Vagina (tissue), 2 donors: ENCODE data around the gene CHAF1B. TPM values are rescaled to one million over a fixed set of nuclear protein-coding genes. Genes with fewer than 3 reads are reported as not detected.
A peak's percentile ranks its signal among the peaks of the same experiment; 100 is the strongest.
"Not testable (repeated sequence)": the region's sequence is repeated elsewhere in the genome, so short reads cannot be mapped to it uniquely, and the experiment has no call there.

Experiments used
- DNase-seq, 2 donors: peaks; one replicate each; pipeline ENCODE4 v3.0.0-alpha.2; 2017; ENCODE audit errors: extremely low spot score in 2 of 2
- H3K27ac ChIP-seq: fragments of 200-600 bp; sonication (generic); one replicate; pipeline ENCODE4 v1.5.1; 2019
- H3K27me3 ChIP-seq: fragments of 200-600 bp; sonication (generic); one replicate; pipeline ENCODE4 v1.5.1; 2019
- H3K36me3 ChIP-seq, 2 donors: fragments of 200-600 bp; sonication (generic); one replicate each; pipeline ENCODE4 v1.5.1; 2017 to 2019
- H3K4me1 ChIP-seq: fragments of 200-600 bp; sonication (generic); one replicate; pipeline ENCODE4 v1.5.1; 2019
- H3K4me3 ChIP-seq, 2 donors: fragments of 200-600 bp; sonication (generic); 1 replicate in 1 of 2; 2 replicates in 1 of 2; pipeline ENCODE4 v1.5.1; 2016 to 2019
- H3K9me3 ChIP-seq: fragments of 200-600 bp; sonication (generic); one replicate; pipeline ENCODE4 v1.5.1; 2019
- POLR2A ChIP-seq, 2 donors: fragments of 450-650 bp; IDR thresholded peaks; one replicate each; pipeline ENCODE4 v1.6.1; 2017; ENCODE audit warnings: antibody characterized with exemption in 2 of 2, mild to moderate bottlenecking in 2 of 2, moderate library complexity in 2 of 2
- POLR2AphosphoS5 ChIP-seq, 2 donors: sonication (generic); formaldehyde crosslinking; IDR thresholded peaks; one replicate each; pipeline ENCODE4 v1.9.0; 2017; ENCODE audit warnings: antibody characterized with exemption in 2 of 2, mild to moderate bottlenecking in 2 of 2, low read depth in 1 of 2; ENCODE audit not compliant: insufficient read depth in 1 of 2
- intact Hi-C: fragments of 100-400 bp; cut with DNase I; formaldehyde crosslinking; loops from one replicate; pipeline ENCODE4 v1.15.1; 2023
- total RNA-seq: library from RNA; depleted of rRNA; stranded (reverse); fragments of >200 nt; gene quantifications from one replicate; pipeline ENCODE4 v1.2.3, GENCODE V29; 2016
- TF ChIP-seq, protein P1 (sequence below), 3 experiments: fragments of 450-650 bp in 2 of 3; fragments of 200-600 bp in 1 of 3; sonication (generic) in 1 of 3; IDR thresholded peaks; one replicate each; pipeline ENCODE4 v1.5.1; 2017 to 2019; ENCODE audit warnings: antibody characterized with exemption in 3 of 3, mild to moderate bottlenecking in 2 of 3, moderate library complexity in 2 of 3

The CHAF1B gene
- total RNA-seq = 1.7 TPM

DNA sequence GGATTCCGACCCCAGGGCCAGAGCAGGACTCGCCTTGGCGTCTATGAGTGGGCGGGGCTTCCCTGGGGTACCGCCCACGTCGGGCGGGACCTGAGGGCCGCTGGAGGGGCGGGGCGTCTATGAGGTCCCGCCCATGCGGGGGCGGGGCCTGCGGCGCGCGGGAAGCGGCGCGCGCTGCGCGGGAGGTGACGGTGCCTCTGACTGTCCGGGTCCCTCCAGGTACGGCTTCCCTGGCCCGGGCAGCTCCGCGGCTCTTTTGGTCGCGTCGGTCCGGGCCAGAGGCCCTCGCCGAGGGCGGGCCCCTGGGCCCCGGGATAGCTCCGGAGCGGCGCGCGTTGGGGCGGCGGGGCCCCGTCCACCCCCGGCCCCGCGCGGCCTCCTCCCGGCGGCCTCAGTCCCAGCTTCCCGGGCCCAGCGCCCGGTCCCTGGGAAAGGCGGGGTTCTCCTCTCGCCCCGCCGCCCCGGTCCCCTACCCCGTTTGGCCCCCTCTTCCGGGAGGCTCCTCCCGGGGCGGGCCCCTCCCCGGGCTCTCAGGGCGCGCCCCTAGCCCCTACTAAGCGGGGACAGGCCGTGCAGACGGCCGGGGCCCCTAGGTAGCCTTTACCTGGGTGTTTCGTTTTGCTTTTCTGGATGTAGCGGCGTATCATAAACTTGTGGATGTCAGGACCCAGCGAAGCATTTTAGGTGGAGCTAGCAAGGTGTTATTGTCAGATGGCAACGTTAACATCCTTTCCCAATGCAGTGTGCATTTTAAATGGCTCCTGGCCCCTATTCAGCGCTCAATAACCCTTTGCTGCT lies at the start of gene CHAF1B:
Gene CHAF1B, plus strand, starts transcription at position 160 of the 798 bp plus-strand sequence. CDS start 745 bp downstream, outside the sequence.
- no peaks in the 10 kb centered on the region for H3K9me3 ChIP-seq
- H3K27ac ChIP-seq = peak within 1 kb of the TSS; percentile 80
- intact Hi-C loops = no loop called here
- DNase-seq = no peak
- peak within 1 kb of the TSS; percentile 61 to 79 for H3K4me3 ChIP-seq
- no peaks in the 10 kb centered on the region for H3K4me1 ChIP-seq
- TF ChIP-seq POLR2AphosphoS5 (IDR thresholded peaks at IDR 0.05; ENCODE audit: insufficient read depth in 1 of 2, low read depth in 1 of 2) (no peak), POLR2A (IDR thresholded peaks at IDR 0.05) (peak in 1 of 2 donors; percentile 34)
- H3K36me3 ChIP-seq = no peaks in the 10 kb centered on the region
- H3K27me3 ChIP-seq = no peaks in the 10 kb centered on the region

DNA sequence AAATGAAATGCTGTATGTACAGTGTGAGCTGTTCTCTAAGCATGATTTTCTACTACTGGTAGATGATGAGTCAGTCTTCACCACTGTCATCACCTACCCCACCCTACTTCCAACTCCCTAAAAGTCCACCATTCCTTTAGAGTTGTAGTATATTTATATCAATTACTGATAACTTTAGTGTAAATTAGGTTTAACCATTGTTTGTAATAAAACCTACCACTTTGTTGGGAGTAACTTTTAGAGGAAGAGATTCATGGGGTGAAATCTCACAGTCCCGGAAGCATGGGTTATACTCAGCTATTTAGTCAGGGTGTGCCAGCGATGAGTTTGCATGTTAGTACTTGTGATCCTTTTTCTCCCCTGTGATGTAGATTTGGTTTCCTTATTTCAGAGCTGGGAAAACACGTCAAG lies 48.1 kb upstream of the CHAF1B start:
- peaks cover 0 to 66% of the 10 kb centered on the region in 2 donors for H3K36me3 ChIP-seq
- H3K9me3 ChIP-seq = no peaks in the 10 kb centered on the region
- H3K4me1 ChIP-seq = peaks cover 30% of the 10 kb centered on the region
- peak overlapping the region; percentile 43 for H3K27ac ChIP-seq
- intact Hi-C loops = no loop called here
- no peak for DNase-seq
- TF ChIP-seq, protein P1, sequence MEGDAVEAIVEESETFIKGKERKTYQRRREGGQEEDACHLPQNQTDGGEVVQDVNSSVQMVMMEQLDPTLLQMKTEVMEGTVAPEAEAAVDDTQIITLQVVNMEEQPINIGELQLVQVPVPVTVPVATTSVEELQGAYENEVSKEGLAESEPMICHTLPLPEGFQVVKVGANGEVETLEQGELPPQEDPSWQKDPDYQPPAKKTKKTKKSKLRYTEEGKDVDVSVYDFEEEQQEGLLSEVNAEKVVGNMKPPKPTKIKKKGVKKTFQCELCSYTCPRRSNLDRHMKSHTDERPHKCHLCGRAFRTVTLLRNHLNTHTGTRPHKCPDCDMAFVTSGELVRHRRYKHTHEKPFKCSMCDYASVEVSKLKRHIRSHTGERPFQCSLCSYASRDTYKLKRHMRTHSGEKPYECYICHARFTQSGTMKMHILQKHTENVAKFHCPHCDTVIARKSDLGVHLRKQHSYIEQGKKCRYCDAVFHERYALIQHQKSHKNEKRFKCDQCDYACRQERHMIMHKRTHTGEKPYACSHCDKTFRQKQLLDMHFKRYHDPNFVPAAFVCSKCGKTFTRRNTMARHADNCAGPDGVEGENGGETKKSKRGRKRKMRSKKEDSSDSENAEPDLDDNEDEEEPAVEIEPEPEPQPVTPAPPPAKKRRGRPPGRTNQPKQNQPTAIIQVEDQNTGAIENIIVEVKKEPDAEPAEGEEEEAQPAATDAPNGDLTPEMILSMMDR (IDR thresholded peaks at IDR 0.05) = no peak
- no peak for TF ChIP-seq POLR2A (IDR thresholded peaks at IDR 0.05)
- TF ChIP-seq POLR2AphosphoS5 (IDR thresholded peaks at IDR 0.05; ENCODE audit: insufficient read depth in 1 of 2, low read depth in 1 of 2) = peak in 1 of 2 donors; percentile 86
- no peak overlapping the region for H3K4me3 ChIP-seq
- no peaks in the 10 kb centered on the region for H3K27me3 ChIP-seq

DNA sequence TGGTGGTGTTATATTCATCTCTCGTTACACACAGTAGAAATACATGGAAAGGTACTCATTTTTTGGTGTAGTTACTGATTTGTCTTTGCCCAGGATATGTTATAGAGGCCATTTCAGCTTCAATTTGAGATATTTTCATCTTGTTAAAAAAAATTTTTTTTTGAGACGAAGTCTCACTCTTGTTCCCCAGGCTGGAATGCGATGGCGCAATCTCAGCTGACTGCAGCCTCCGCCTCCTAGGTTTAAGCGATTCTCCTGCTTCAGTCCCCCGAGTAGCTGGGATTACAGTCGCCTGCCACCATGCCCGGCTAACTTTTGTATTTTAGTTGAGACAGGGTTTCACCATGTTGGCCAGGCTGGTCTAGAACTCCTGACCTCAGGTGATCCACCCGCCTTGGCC lies 46.2 kb upstream of the CHAF1B start:
- no peaks in the 10 kb centered on the region for H3K27me3 ChIP-seq
- no peak overlapping the region for H3K27ac ChIP-seq
- peaks cover 12% of the 10 kb centered on the region for H3K4me1 ChIP-seq
- intact Hi-C loops = no loop called here
- peaks cover 0 to 83% of the 10 kb centered on the region in 2 donors for H3K36me3 ChIP-seq
- H3K4me3 ChIP-seq = no peak overlapping the region
- H3K9me3 ChIP-seq = no peaks in the 10 kb centered on the region
- DNase-seq = no peak
- TF ChIP-seq POLR2AphosphoS5 (IDR thresholded peaks at IDR 0.05; ENCODE audit: insufficient read depth in 1 of 2, low read depth in 1 of 2) = no peak
- TF ChIP-seq, protein P1 (IDR thresholded peaks at IDR 0.05) = no peak
- no peak for TF ChIP-seq POLR2A (IDR thresholded peaks at IDR 0.05)

DNA sequence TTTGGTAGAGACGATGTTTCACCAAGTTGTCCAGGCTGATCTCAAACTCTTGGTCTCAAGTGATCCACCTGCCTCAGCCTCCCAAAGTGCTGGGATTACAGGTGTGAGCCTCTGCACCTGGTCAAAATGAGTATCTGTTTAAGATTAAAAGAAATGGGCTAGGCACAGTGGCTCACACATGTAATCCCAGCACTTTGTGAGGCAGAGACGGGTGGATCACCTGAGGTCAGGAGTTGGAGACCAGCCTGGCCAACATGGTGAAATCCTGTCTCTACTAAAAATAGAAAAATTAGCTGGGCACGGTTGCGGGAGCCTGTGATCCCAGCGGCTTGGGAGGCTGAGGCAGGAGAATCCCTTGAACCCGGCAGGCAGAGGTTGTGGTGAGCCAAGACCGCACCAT lies 42.6 kb upstream of the CHAF1B start:
- H3K4me3 ChIP-seq, DNase-seq, intact Hi-C loops, H3K27ac ChIP-seq, H3K9me3 ChIP-seq, H3K27me3 ChIP-seq, H3K4me1 ChIP-seq: not testable (repeated sequence)
- H3K36me3 ChIP-seq = peaks cover 0 to 96% of the 10 kb centered on the region in 2 donors

DNA sequence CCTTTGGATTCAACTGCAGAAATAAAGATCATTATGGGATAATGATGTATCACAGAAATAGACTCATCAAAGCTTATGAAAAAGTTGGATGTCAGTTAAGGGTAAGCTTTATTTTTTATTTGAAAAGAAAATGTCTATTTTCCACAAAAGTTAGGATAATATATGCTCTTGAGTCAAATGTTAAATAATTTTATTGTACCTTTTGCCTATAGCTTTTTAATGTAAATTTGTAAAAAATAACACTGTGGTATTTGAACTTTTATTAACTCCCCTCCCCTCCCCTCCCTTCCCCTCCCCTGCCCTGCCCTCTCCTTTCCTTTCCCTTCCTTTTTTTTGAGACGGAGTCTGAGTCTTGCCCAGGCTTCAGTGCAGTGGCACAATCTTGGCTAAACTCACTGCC lies 40.3 kb upstream of the CHAF1B start:
- peaks cover 0 to 86% of the 10 kb centered on the region in 2 donors for H3K36me3 ChIP-seq
- no peak overlapping the region for H3K27ac ChIP-seq
- H3K9me3 ChIP-seq = no peaks in the 10 kb centered on the region
- DNase-seq = no peak
- TF ChIP-seq, protein P1 (IDR thresholded peaks at IDR 0.05) = no peak
- TF ChIP-seq POLR2AphosphoS5 (IDR thresholded peaks at IDR 0.05; ENCODE audit: insufficient read depth in 1 of 2, low read depth in 1 of 2) (no peak), POLR2A (IDR thresholded peaks at IDR 0.05) (no peak)
- H3K27me3 ChIP-seq = no peaks in the 10 kb centered on the region
- no peaks in the 10 kb centered on the region for H3K4me1 ChIP-seq
- H3K4me3 ChIP-seq = no peak overlapping the region
- intact Hi-C loops = no loop called here
